Smooth muscle cell (in vitro differentiated cells): ENCODE data around the gene DLL3. TPM values are rescaled to one million over a fixed set of nuclear protein-coding genes. Genes with fewer than 3 reads are reported as not detected.

Experiments
- DNase-seq: peaks from one replicate; lab custom pipeline; 2025; ENCODE audit not compliant: unreplicated experiment; lab: John Stamatoyannopoulos, UW
- H2AFZ ChIP-seq: fragments of 200-600 bp; sonication (generic); 2 replicates; pipeline ENCODE4 v1.6.0; 2016; ENCODE audit warnings: antibody characterized with exemption, low read depth, mild to moderate bottlenecking
- H3F3A ChIP-seq: fragments of 200-600 bp; sonication (generic); 2 replicates; pipeline ENCODE4 v1.6.0; 2017; ENCODE audit warnings: antibody characterized with exemption, low read depth
- H3K27ac ChIP-seq: fragments of 200-600 bp; sonication (generic); 2 replicates; pipeline ENCODE4 v1.5.1; 2016; ENCODE audit warnings: low read depth, mild to moderate bottlenecking
- H3K27me3 ChIP-seq: fragments of 200-600 bp; sonication (generic); 2 replicates; pipeline ENCODE4 v1.6.1; 2016; ENCODE audit warnings: low read depth, mild to moderate bottlenecking
- H3K36me3 ChIP-seq: fragments of 200-600 bp; sonication (generic); 2 replicates; pipeline ENCODE4 v1.5.1; 2016; ENCODE audit warnings: low read depth
- H3K4me1 ChIP-seq: fragments of 200-600 bp; sonication (generic); 2 replicates; pipeline ENCODE4 v1.5.1; 2016; ENCODE audit warnings: low read depth
- H3K4me2 ChIP-seq: fragments of 200-600 bp; sonication (generic); 2 replicates; pipeline ENCODE4 v1.6.0; 2016; ENCODE audit warnings: mild to moderate bottlenecking
- H3K4me3 ChIP-seq: fragments of 200-600 bp; sonication (generic); 2 replicates; pipeline ENCODE4 v1.5.1; 2016; ENCODE audit warnings: mild to moderate bottlenecking
- H3K79me2 ChIP-seq: fragments of 200-600 bp; sonication (generic); 2 replicates; pipeline ENCODE4 v1.6.0; 2016; ENCODE audit warnings: low read depth, mild to moderate bottlenecking
- H3K9ac ChIP-seq: fragments of 200-600 bp; sonication (generic); 2 replicates; pipeline ENCODE4 v1.6.0; 2016; ENCODE audit warnings: low read depth
- H3K9me3 ChIP-seq: fragments of 200-600 bp; sonication (generic); replicated peaks from 2 replicates; pipeline ENCODE4 v1.5.1; 2016; ENCODE audit warnings: low read depth
- H4K20me1 ChIP-seq: fragments of 200-600 bp; sonication (generic); 2 replicates; pipeline ENCODE4 v1.6.0; 2016; ENCODE audit warnings: low read depth
- CTCF ChIP-seq: fragments of 200-600 bp; sonication (generic); IDR thresholded peaks from 2 replicates; pipeline ENCODE4 v1.5.1; 2017; ENCODE audit warnings: borderline replicate concordance, mild to moderate bottlenecking, antibody characterized with exemption; ENCODE audit not compliant: insufficient read depth, poor library complexity, severe bottlenecking
- WGBS: methylation state at CpG from one replicate; pipeline ENCODE4 v1.1.7; 2016; ENCODE audit warnings: low lambda C conversion rate; 5-methylcytosine and 5-hydroxymethylcytosine counted together
- polyA plus RNA-seq: library from polyadenylated mRNA; unstranded; fragments of >200 nt; fragmentation: Nextera tagmentation; extraction: Ambion mirVana; gene quantifications from 2 replicates; pipeline ENCODE4 v1.2.1, GENCODE V29; 2016
- total RNA-seq: library from RNA; depleted of rRNA; stranded (reverse); fragments of >200 nt; gene quantifications from 2 replicates; pipeline ENCODE4 v1.2.3, GENCODE V29; 2014

Gene DLL3
- total and polyA plus RNA-seq, 2 experiments from 2014 or later, result 1.6 to 9.3 TPM

- Histone ChIP-seq H3K9me3 (no peaks in the 10 kb centered on the region), H3K27ac (no peak overlapping the region), H3K9ac (no peak overlapping the region), H2AFZ (peak overlapping the region; percentile 88), H3K36me3 (no peaks in the 10 kb centered on the region), H3F3A (no peaks in the 10 kb centered on the region), H3K4me1 (peaks cover 8% of the 10 kb centered on the region), H3K4me2 (peak overlapping the region; percentile 85), H3K79me2 (no peaks in the 10 kb centered on the region), H3K4me3 (peak overlapping the region; percentile 48), H3K27me3 (peaks cover 45% of the 10 kb centered on the region), H4K20me1 (no peaks in the 10 kb centered on the region)
- no peak for TF ChIP-seq CTCF
- no peak for DNase-seq
- 3% methylated on average over 88 of the region's 96 CpGs for WGBS
Observed at GRCh38 chr19:39506944-39507714, 8.4 kb downstream of the DLL3 start.

- Histone ChIP-seq H3K27me3 (peaks cover 50% of the 10 kb centered on the region), H3K79me2 (no peaks in the 10 kb centered on the region), H3K4me2 (peak overlapping the region; percentile 85), H3K9ac (no peak overlapping the region), H3F3A (no peaks in the 10 kb centered on the region), H3K27ac (no peak overlapping the region), H2AFZ (peak overlapping the region; percentile 88), H3K4me1 (peaks cover 8% of the 10 kb centered on the region), H3K4me3 (peak overlapping the region; percentile 48), H4K20me1 (no peaks in the 10 kb centered on the region), H3K9me3 (no peaks in the 10 kb centered on the region), H3K36me3 (no peaks in the 10 kb centered on the region)
- 42% methylated on average over 24 of the region's 24 CpGs for WGBS
- DNase-seq, result no peak
- TF ChIP-seq CTCF, result no peak
Observed at GRCh38 chr19:39507715-39508364, 9.1 kb downstream of the DLL3 start.

- Histone ChIP-seq H3K4me3 (no peak overlapping the region), H3K4me1 (peaks cover 8% of the 10 kb centered on the region), H3K9me3 (no peaks in the 10 kb centered on the region), H3K9ac (no peak overlapping the region), H3K27me3 (peaks cover 52% of the 10 kb centered on the region), H3K36me3 (no peaks in the 10 kb centered on the region), H3K4me2 (no peak overlapping the region), H3F3A (no peaks in the 10 kb centered on the region), H4K20me1 (no peaks in the 10 kb centered on the region), H3K79me2 (no peaks in the 10 kb centered on the region), H2AFZ (no peak overlapping the region), H3K27ac (no peak overlapping the region)
- no peak for DNase-seq
- WGBS, result 88% methylated on average over 9 of the region's 9 CpGs
- no peak for TF ChIP-seq CTCF
Observed at GRCh38 chr19:39508629-39509028, 9.9 kb downstream of the DLL3 start.

- H3K36me3 ChIP-seq, result no peaks in the 10 kb centered on the region
- no peaks in the 10 kb centered on the region for H3K9me3 ChIP-seq
- H3K27me3 ChIP-seq, result peaks cover 52% of the 10 kb centered on the region
- H3K4me2 ChIP-seq, result no peak overlapping the region
- WGBS, result 72% methylated on average over 2 of the region's 2 CpGs
- no peaks in the 10 kb centered on the region for H3K79me2 ChIP-seq
- no peaks in the 10 kb centered on the region for H3F3A ChIP-seq
- H3K4me3 ChIP-seq, result no peak overlapping the region
- TF ChIP-seq CTCF, result no peak
- H2AFZ ChIP-seq, result no peak overlapping the region
- H3K4me1 ChIP-seq, result peaks cover 8% of the 10 kb centered on the region
- H4K20me1 ChIP-seq, result no peaks in the 10 kb centered on the region
- H3K27ac ChIP-seq, result no peak overlapping the region
- H3K9ac ChIP-seq, result no peak overlapping the region
- DNase-seq, result no peak
Observed at GRCh38 chr19:39509233-39509632, 10.5 kb downstream of the DLL3 start.
